Kidney capillary endothelial cell (primary cell): Measurements from ENCODE around the gene MRFAP1L1.
A peak's percentile ranks its signal among the peaks of the same experiment; 100 is the strongest.
"Not testable (repeated sequence)": the region's sequence is repeated elsewhere in the genome, so short reads cannot be mapped to it uniquely, and the experiment has no call there.

Experiments used
- DNase-seq: peaks from one replicate; pipeline ENCODE4 v3.0.0-alpha.2; 2018; ENCODE audit warnings: low spot score

The MRFAP1L1 gene

GRCh38 chr4:6688879-6689505, 20.7 kb downstream of the MRFAP1L1 start:
- DNase-seq: no peak

- no peak for DNase-seq
Observed at GRCh38 chr4:6687947-6688878, 21.5 kb downstream of the MRFAP1L1 start.

GRCh38 chr4:6686104-6686787, 23.4 kb downstream of the MRFAP1L1 start:
- DNase-seq: no peak

GRCh38 chr4:6684656-6685055, 25.0 kb downstream of the MRFAP1L1 start:
- no peak for DNase-seq

- no peak for DNase-seq
Observed at GRCh38 chr4:6682862-6683590, 26.6 kb downstream of the MRFAP1L1 start.

GRCh38 chr4:6681191-6681590, 28.5 kb downstream of the MRFAP1L1 start:
- no peak for DNase-seq

- DNase-seq: no peak
Observed at GRCh38 chr4:6680372-6681034, 29.2 kb downstream of the MRFAP1L1 start.

- no peak for DNase-seq
Observed at GRCh38 chr4:6676722-6677558, 32.7 kb downstream of the MRFAP1L1 start.

GRCh38 chr4:6674500-6675149, 35.0 kb downstream of the MRFAP1L1 start:
- DNase-seq: no peak

- peak; percentile 93 for DNase-seq
Observed at GRCh38 chr4:6673660-6674499, 35.8 kb downstream of the MRFAP1L1 start.

- not testable (repeated sequence) for DNase-seq
Observed at GRCh38 chr4:6673191-6673659, 36.4 kb downstream of the MRFAP1L1 start.

GRCh38 chr4:6672541-6673190, 37.0 kb downstream of the MRFAP1L1 start:
- not testable (repeated sequence) for DNase-seq

GRCh38 chr4:6672131-6672530, 37.5 kb downstream of the MRFAP1L1 start:
- DNase-seq: no peak

- DNase-seq: no peak
Observed at GRCh38 chr4:6671648-6672047, 38.0 kb downstream of the MRFAP1L1 start.

GRCh38 chr4:6668391-6668790, 41.3 kb downstream of the MRFAP1L1 start:
- DNase-seq: no peak

- DNase-seq: no peak
Observed at GRCh38 chr4:6665320-6665654, 44.4 kb downstream of the MRFAP1L1 start.

GRCh38 chr4:6663596-6664393, 45.9 kb downstream of the MRFAP1L1 start:
- DNase-seq: no peak

GRCh38 chr4:6662591-6662990, 47.1 kb downstream of the MRFAP1L1 start:
- no peak for DNase-seq
